Measurements from ENCODE around the gene AHCY. TPM values are rescaled to one million over a fixed set of nuclear protein-coding genes. Genes with fewer than 3 reads are reported as not detected.
"Not testable (repeated sequence)": the region's sequence is repeated elsewhere in the genome, so short reads cannot be mapped to it uniquely, and the experiment has no call there.

Gene AHCY
- total RNA-seq, 4 donors from 2014 or later = 77.8 to 110 (median 83.1) TPM

DNA sequence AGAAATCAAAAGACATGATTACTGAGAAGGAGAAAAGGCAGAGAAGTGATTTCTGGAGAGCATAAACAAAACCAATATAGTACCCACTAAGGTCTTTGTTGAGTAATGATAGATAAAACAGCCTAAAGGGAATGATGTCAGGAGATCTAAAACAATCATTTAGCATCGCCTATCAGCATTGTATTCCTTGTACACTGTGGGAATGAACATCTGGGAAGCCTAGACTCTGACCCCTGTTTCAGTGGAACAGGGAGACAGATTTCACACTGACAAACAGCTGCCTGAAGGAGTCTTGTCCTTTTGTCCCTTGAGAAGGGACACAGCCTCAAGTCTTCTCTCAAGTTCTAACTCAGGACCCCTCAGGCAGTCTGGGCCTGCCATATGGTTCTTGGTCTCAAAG is 60.3 kb downstream of the AHCY start:
- no peak overlapping the region for H3K4me3 ChIP-seq
- WGBS, 2 donors = 66 to 71% methylated on average over 1 of the region's 1 CpG
- peaks cover 0 to 11% (median 3%) of the 10 kb centered on the region in 4 donors for H3K9me3 ChIP-seq
- no peak overlapping the region for H3K27ac ChIP-seq
- TF ChIP-seq EP300 (IDR thresholded peaks at IDR 0.05) (no peak), POLR2A (IDR thresholded peaks at IDR 0.05) (no peak)
- TF ChIP-seq, protein P1, sequence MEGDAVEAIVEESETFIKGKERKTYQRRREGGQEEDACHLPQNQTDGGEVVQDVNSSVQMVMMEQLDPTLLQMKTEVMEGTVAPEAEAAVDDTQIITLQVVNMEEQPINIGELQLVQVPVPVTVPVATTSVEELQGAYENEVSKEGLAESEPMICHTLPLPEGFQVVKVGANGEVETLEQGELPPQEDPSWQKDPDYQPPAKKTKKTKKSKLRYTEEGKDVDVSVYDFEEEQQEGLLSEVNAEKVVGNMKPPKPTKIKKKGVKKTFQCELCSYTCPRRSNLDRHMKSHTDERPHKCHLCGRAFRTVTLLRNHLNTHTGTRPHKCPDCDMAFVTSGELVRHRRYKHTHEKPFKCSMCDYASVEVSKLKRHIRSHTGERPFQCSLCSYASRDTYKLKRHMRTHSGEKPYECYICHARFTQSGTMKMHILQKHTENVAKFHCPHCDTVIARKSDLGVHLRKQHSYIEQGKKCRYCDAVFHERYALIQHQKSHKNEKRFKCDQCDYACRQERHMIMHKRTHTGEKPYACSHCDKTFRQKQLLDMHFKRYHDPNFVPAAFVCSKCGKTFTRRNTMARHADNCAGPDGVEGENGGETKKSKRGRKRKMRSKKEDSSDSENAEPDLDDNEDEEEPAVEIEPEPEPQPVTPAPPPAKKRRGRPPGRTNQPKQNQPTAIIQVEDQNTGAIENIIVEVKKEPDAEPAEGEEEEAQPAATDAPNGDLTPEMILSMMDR (IDR thresholded peaks at IDR 0.05) = no peak
- peaks cover 0 to 9% (median 0%) of the 10 kb centered on the region in 4 donors for H3K4me1 ChIP-seq
- no peaks in the 10 kb centered on the region for H3K36me3 ChIP-seq
- DNase-seq (ENCODE audit: low spot score in 2 of 2) = no peak
- no peaks in the 10 kb centered on the region for H3K27me3 ChIP-seq

DNA sequence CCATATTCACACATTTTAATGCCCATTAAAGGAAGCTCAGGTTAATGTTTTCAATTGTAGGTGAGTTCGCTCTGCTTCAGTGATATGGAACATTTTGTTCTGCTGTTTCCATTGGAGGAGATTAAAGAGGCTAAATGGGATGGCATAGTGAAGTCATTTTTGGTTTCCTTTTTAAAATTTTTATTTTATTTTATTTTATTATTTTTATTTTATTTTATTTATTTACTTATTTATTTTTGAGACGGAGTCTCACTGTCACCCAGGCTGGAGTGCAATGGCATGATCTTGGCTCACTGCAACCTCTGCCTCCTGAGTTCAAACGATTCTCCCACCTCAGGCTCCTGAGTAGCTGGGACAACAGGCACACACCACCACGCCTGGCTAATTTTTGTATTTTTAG is 61.1 kb downstream of the AHCY start:
- H3K4me1 ChIP-seq; H3K27ac ChIP-seq; H3K4me3 ChIP-seq; H3K27me3 ChIP-seq; H3K36me3 ChIP-seq; DNase-seq (ENCODE audit: low spot score in 2 of 2): not testable (repeated sequence)
- peaks cover 0 to 20% (median 8%) of the 10 kb centered on the region in 4 donors for H3K9me3 ChIP-seq
- 90 to 93% methylated on average over 4 of the region's 4 CpGs for WGBS, 2 donors

DNA sequence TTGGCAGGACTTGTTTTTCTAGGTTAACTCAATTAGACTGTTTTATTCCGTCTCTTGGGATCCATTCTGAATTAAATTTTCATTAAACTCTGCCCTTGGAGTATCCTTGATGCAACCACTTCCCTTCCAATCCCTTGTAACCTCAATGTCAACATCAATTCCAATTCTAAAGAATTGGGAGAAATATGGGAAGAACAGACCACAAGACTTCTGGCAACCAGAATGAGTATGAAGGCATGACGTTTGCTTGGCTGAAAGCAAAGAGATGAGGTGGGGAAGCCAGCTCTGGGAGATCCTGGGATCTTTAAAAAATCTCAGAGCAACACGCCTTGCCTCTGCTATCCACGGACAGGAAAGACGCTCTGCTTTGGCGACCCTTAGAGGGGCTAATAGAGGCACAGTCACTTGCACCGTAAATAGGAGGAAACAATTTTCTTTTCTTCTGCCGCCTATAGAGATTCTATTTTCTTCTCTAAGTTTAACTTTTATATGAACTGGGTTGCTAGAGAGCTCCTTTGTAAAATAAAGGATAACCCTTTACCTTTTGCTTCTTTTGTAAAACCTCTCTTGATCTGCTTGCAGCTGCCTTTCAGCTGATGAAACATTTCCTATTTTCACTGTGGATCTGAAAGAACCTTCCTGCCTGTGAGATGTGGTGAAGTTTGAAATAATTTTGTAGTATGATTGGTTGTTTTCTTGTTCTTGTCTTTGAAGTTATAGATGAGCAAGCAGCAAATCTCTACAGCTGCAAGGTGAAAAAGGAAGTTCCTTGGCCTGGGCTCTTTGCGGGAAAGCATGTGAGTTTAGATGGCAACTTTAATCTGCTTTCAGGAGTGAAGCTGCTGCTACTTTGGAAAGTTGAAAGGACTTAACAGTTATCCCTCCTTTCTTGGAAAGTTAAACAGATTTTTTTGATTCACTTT is 62.2 kb downstream of the AHCY start, which contains the start of gene ASIP:
ASIP (plus strand) TSS at position 731 of the 923 bp plus-strand sequence. CDS start 18,952 bp downstream, outside the sequence.
- no peak within 1 kb of the TSS for H3K4me3 ChIP-seq
- WGBS, 2 donors = 45 to 56% methylated on average over 9 of the region's 9 CpGs
- H3K36me3 ChIP-seq = no peaks in the 10 kb centered on the region
- DNase-seq (ENCODE audit: low spot score in 2 of 2) = no peak
- peaks cover 0 to 9% (median 0%) of the 10 kb centered on the region in 4 donors for H3K4me1 ChIP-seq
- H3K27me3 ChIP-seq = no peaks in the 10 kb centered on the region
- no peak within 1 kb of the TSS for H3K27ac ChIP-seq
- TF ChIP-seq, protein P1 (IDR thresholded peaks at IDR 0.05) = no peak
- H3K9me3 ChIP-seq = peaks cover 0 to 28% (median 10%) of the 10 kb centered on the region in 4 donors

DNA sequence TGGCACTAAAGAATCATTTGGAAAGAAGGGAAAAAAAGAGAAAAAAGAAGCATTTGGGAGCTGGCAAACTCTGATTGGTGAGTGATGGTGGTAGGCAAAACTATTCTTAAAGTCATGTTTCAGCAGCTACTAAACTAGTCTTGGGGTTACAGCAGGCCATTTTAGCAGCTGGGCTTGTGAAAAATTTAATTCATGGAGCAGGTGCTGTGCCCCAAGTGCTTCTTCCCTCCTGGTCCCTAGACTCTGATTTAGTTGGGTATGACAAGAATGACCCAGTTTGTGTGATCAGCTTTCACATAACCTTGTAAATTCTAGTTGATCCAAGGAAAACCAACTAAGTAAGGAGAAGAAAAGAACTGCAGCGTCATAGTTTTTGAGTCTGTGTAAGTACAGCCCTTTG is 63.0 kb downstream of the AHCY start:
- Histone ChIP-seq H3K36me3 (no peaks in the 10 kb centered on the region), H3K4me1 (peaks cover 0 to 9% (median 0%) of the 10 kb centered on the region in 4 donors), H3K27ac (no peak overlapping the region), H3K9me3 (peaks cover 0 to 28% (median 10%) of the 10 kb centered on the region in 4 donors), H3K27me3 (no peaks in the 10 kb centered on the region), H3K4me3 (no peak overlapping the region)
- no peak for DNase-seq (ENCODE audit: low spot score in 2 of 2)
- 78 to 85% methylated on average over 1 of the region's 1 CpG for WGBS, 2 donors
- TF ChIP-seq POLR2A (IDR thresholded peaks at IDR 0.05) = no peak
- no peak for TF ChIP-seq EP300 (IDR thresholded peaks at IDR 0.05)
- TF ChIP-seq, protein P1 (IDR thresholded peaks at IDR 0.05) = no peak

DNA sequence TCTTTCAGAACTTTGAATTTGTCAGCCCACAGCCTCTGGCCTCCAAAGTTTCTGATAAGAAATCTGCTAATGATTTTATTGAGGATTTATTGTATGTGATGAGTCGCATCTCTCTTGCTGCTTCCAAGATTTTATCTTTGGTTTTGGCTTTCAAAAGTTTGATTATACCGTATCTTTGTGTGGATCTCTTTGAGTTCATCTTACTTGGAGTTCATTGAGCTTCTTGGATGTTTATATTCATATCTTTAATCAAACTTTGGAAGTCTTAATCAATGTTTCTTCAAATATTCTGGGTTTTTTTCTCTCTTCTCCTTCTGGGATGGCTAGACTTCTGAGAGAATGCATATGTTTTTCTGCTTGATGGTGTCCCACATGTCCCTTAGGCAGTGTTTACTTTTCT is 65.2 kb downstream of the AHCY start:
- Histone ChIP-seq H3K27ac (no peak overlapping the region), H3K4me3 (no peak overlapping the region), H3K4me1 (peaks cover 0 to 9% (median 0%) of the 10 kb centered on the region in 4 donors), H3K9me3 (peaks cover 0 to 28% (median 10%) of the 10 kb centered on the region in 4 donors), H3K36me3 (no peaks in the 10 kb centered on the region), H3K27me3 (no peaks in the 10 kb centered on the region)
- 89 to 92% methylated on average over 2 of the region's 2 CpGs for WGBS, 2 donors
- TF ChIP-seq EP300 (IDR thresholded peaks at IDR 0.05) = no peak
- TF ChIP-seq, protein P1 (IDR thresholded peaks at IDR 0.05) = no peak
- TF ChIP-seq POLR2A (IDR thresholded peaks at IDR 0.05) = no peak
- DNase-seq (ENCODE audit: low spot score in 2 of 2) = no peak

Measured in tibial nerve (tissue), 4 donors.